H9 (cell line): ENCODE data around the gene PLCB1. TPM values are rescaled to one million over a fixed set of nuclear protein-coding genes. Genes with fewer than 3 reads are reported as not detected.

Experiments used
- DNase-seq: peaks from one replicate; pipeline ENCODE4 v3.0.0-alpha.2; 2017
- H2AFZ ChIP-seq: one replicate; pipeline ENCODE4 v1.6.1; 2013; ENCODE audit warnings: mild to moderate bottlenecking, low read length, control low read depth, moderate library complexity
- H2AK5ac ChIP-seq: 2 replicates; pipeline ENCODE4 v1.6.1; 2013; ENCODE audit warnings: low read length, control low read depth, mixed read lengths; ENCODE audit not compliant: insufficient read length
- H2BK120ac ChIP-seq: one replicate; pipeline ENCODE4 v1.6.1; 2013; ENCODE audit warnings: low read depth, mild to moderate bottlenecking, low read length, control low read depth, inconsistent platforms; ENCODE audit not compliant: poor library complexity, severe bottlenecking
- H2BK12ac ChIP-seq: 2 replicates; pipeline ENCODE4 v1.6.1; 2013; ENCODE audit warnings: low read length, control low read depth, mixed read lengths, low read depth; ENCODE audit not compliant: insufficient read length
- H2BK15ac ChIP-seq: 2 replicates; pipeline ENCODE4 v1.6.1; 2013; ENCODE audit warnings: low read depth, low read length, control low read depth
- H2BK20ac ChIP-seq: one replicate; pipeline ENCODE4 v1.6.1; 2013; ENCODE audit warnings: low read depth, mild to moderate bottlenecking, low read length, control low read depth, inconsistent platforms; ENCODE audit not compliant: poor library complexity, severe bottlenecking
- H2BK5ac ChIP-seq: 2 replicates; pipeline ENCODE4 v1.6.1; 2013; ENCODE audit warnings: low read length, control low read depth, mixed read lengths; ENCODE audit not compliant: insufficient read length
- H3K14ac ChIP-seq: 2 replicates; pipeline ENCODE4 v1.6.1; 2013; ENCODE audit warnings: low read length, control low read depth; ENCODE audit not compliant: insufficient read depth
- H3K18ac ChIP-seq: 2 replicates; pipeline ENCODE4 v1.6.1; 2013; ENCODE audit warnings: low read depth, mild to moderate bottlenecking, mixed read lengths, low read length, control low read depth; ENCODE audit not compliant: insufficient read length
- H3K23ac ChIP-seq: 2 replicates; pipeline ENCODE4 v1.6.1; 2013; ENCODE audit warnings: low read length, control low read depth, mixed read lengths, low read depth; ENCODE audit not compliant: insufficient read length
- H3K23me2 ChIP-seq: 2 replicates; pipeline ENCODE4 v1.6.1; 2013; ENCODE audit warnings: low read depth, mild to moderate bottlenecking, mixed read lengths, low read length, control low read depth; ENCODE audit not compliant: insufficient read length, poor library complexity, severe bottlenecking
- H3K27ac ChIP-seq: 2 replicates; pipeline ENCODE4 v1.5.1; 2013; ENCODE audit warnings: low read length, control low read depth, mixed read lengths, low read depth; ENCODE audit not compliant: insufficient read length
- H3K27me3 ChIP-seq: 2 replicates; pipeline ENCODE4 v1.6.1; 2013; ENCODE audit warnings: low read length, control low read depth, inconsistent platforms; ENCODE audit not compliant: insufficient read depth
- H3K4ac ChIP-seq: 2 replicates; pipeline ENCODE4 v1.6.1; 2013; ENCODE audit warnings: low read depth, mild to moderate bottlenecking, control low read depth, inconsistent platforms, low read length, moderate library complexity
- H3K4me1 ChIP-seq: 2 replicates; pipeline ENCODE4 v1.6.1; 2013; ENCODE audit warnings: low read length, control low read depth, inconsistent platforms; ENCODE audit not compliant: insufficient read depth
- H3K4me2 ChIP-seq: 2 replicates; pipeline ENCODE4 v1.6.1; 2013; ENCODE audit warnings: low read length, control low read depth, mixed read lengths; ENCODE audit not compliant: insufficient read length, insufficient read depth
- H3K56ac ChIP-seq: 2 replicates; pipeline ENCODE4 v1.6.1; 2013; ENCODE audit warnings: low read depth, mild to moderate bottlenecking, mixed read lengths, low read length, control low read depth; ENCODE audit not compliant: insufficient read length
- H3K79me1 ChIP-seq: 2 replicates; pipeline ENCODE4 v1.6.1; 2013; ENCODE audit warnings: low read depth, mild to moderate bottlenecking, moderate library complexity, low read length, control low read depth, inconsistent platforms; ENCODE audit not compliant: insufficient read depth, poor library complexity, severe bottlenecking
- H3K79me2 ChIP-seq: 2 replicates; pipeline ENCODE4 v1.6.1; 2013; ENCODE audit warnings: low read length, control low read depth, inconsistent platforms; ENCODE audit not compliant: insufficient read depth
- H3K9ac ChIP-seq: 2 replicates; pipeline ENCODE4 v1.6.1; 2013; ENCODE audit warnings: low read length, control low read depth, mixed read lengths; ENCODE audit not compliant: insufficient read length; ENCODE audit errors: extremely low read depth
- H3K9me3 ChIP-seq: one replicate; pipeline ENCODE4 v1.6.1; 2013; ENCODE audit warnings: low read depth, low read length, inconsistent platforms; ENCODE audit not compliant: control insufficient read depth
- H3T11ph ChIP-seq: one replicate; pipeline ENCODE4 v1.6.1; 2013; ENCODE audit warnings: mild to moderate bottlenecking, low read length, control low read depth, inconsistent platforms
- H4K20me1 ChIP-seq: one replicate; pipeline ENCODE4 v1.6.1; 2013; ENCODE audit not compliant: control insufficient read depth, insufficient read length, insufficient read depth
- H4K5ac ChIP-seq: 2 replicates; pipeline ENCODE4 v1.6.1; 2013; ENCODE audit warnings: low read depth, mild to moderate bottlenecking, mixed read lengths, low read length, control low read depth; ENCODE audit not compliant: insufficient read length
- H4K8ac ChIP-seq: replicated peaks from 2 replicates; pipeline ENCODE4 v1.6.1; 2013; ENCODE audit warnings: low read length, control low read depth, mixed read lengths, low read depth; ENCODE audit not compliant: insufficient read length
- H4K91ac ChIP-seq: 2 replicates; pipeline ENCODE4 v1.6.1; 2013; ENCODE audit warnings: low read depth, mild to moderate bottlenecking, moderate library complexity, mixed read lengths, low read length, control low read depth; ENCODE audit not compliant: insufficient read length
- H3K27ac Mint-ChIP-seq, 3 experiments: 2 replicates in 2 of 3; 3 replicates in 1 of 3; pipeline ENCODE4 v1.8.0; 2020 to 2021; ENCODE audit warnings: mixed read lengths in 3 of 3, mild to moderate bottlenecking in 1 of 3, moderate library complexity in 1 of 3
- H3K27me3 Mint-ChIP-seq: 2 replicates; pipeline ENCODE4 v1.8.0; 2021; ENCODE audit warnings: low read depth, mild to moderate bottlenecking, moderate library complexity, mixed read lengths
- H3K36me3 Mint-ChIP-seq, 3 experiments: 2 replicates in 2 of 3; 3 replicates in 1 of 3; pipeline ENCODE4 v1.8.0; 2020 to 2021; ENCODE audit warnings: low read depth in 3 of 3, mixed read lengths in 3 of 3; ENCODE audit not compliant: insufficient read depth in 1 of 3
- H3K4me1 Mint-ChIP-seq, 2 experiments: 2 replicates each; pipeline ENCODE4 v1.8.0; 2020; ENCODE audit warnings: mixed read lengths in 2 of 2
- H3K4me3 Mint-ChIP-seq, 2 experiments: 2 replicates in 1 of 2; 3 replicates in 1 of 2; pipeline ENCODE4 v1.8.0; 2020 to 2021; ENCODE audit warnings: mild to moderate bottlenecking in 2 of 2, mixed read lengths in 2 of 2, moderate library complexity in 1 of 2
- H3K9me3 Mint-ChIP-seq, 2 experiments: 2 replicates in 1 of 2; 3 replicates in 1 of 2; pipeline ENCODE4 v1.8.0; 2020; ENCODE audit warnings: mild to moderate bottlenecking in 2 of 2, mixed read lengths in 2 of 2, moderate library complexity in 1 of 2
- WGBS: extraction: QIAGEN DNeasy Blood & Tissue Kit; methylation state at CpG from one replicate; pipeline ENCODE4 v1.1.7; 2013; ENCODE audit warnings: missing lambda C conversion rate, low lambda C conversion rate, mixed read lengths; ENCODE audit not compliant: insufficient read length; ENCODE audit errors: extremely low coverage; 5-methylcytosine and 5-hydroxymethylcytosine counted together
- total RNA-seq: library from RNA; stranded (reverse); gene quantifications from 2 replicates; pipeline ENCODE4 v1.2.1, GENCODE V29; 2021
- TF ChIP-seq, protein P1 (sequence below): fragments of 200-600 bp; sonication (generic); conservative IDR thresholded peaks from 3 replicates; pipeline ENCODE4 v1.8.0; 2021; ENCODE audit warnings: antibody characterized with exemption, mild to moderate bottlenecking

Gene PLCB1
- total RNA-seq, 1 experiment from 2014 or later: 11.5 TPM

DNA sequence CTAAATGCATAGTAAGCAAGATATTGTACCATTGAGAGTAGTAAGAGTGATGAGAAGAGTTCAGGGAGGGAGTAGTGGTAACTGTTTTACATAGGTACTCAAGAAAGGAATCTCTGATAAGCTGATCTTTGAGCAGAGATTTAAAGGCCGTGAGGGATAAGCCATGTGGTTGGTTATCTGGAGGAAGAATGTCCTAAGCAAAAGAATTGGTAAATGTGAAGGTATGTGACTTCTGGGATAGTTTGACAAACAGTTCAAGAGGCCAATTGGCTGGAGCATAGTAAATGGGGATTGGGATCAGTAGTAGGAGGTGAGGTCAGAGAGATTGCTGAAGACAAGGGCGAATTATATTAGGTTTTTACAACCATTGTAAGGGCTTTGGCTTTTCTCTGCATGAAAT is 40.1 kb downstream of the PLCB1 start:
- TF ChIP-seq, protein P1, sequence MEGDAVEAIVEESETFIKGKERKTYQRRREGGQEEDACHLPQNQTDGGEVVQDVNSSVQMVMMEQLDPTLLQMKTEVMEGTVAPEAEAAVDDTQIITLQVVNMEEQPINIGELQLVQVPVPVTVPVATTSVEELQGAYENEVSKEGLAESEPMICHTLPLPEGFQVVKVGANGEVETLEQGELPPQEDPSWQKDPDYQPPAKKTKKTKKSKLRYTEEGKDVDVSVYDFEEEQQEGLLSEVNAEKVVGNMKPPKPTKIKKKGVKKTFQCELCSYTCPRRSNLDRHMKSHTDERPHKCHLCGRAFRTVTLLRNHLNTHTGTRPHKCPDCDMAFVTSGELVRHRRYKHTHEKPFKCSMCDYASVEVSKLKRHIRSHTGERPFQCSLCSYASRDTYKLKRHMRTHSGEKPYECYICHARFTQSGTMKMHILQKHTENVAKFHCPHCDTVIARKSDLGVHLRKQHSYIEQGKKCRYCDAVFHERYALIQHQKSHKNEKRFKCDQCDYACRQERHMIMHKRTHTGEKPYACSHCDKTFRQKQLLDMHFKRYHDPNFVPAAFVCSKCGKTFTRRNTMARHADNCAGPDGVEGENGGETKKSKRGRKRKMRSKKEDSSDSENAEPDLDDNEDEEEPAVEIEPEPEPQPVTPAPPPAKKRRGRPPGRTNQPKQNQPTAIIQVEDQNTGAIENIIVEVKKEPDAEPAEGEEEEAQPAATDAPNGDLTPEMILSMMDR: no peak
- H2BK5ac ChIP-seq: no peak overlapping the region

More for the DNA sequence above, 40.1 kb downstream of the PLCB1 start:
- no peaks in the 10 kb centered on the region for H4K20me1 ChIP-seq
- no peaks in the 10 kb centered on the region for H3K27me3 ChIP-seq
- no peaks in the 10 kb centered on the region for H3K23me2 ChIP-seq
- H2BK20ac ChIP-seq: no peak overlapping the region
- H4K5ac ChIP-seq: no peak overlapping the region
- H4K8ac ChIP-seq: no peak overlapping the region
- no peaks in the 10 kb centered on the region for H3K79me1 ChIP-seq
- Mint-ChIP-seq H3K27me3 (no peaks in the 10 kb centered on the region), H3K27ac (no peak overlapping the region), H3K4me3 (no peak overlapping the region), H3K4me1 (peaks cover 5 to 7% of the 10 kb centered on the region in 2 experiments), H3K36me3 (no peaks in the 10 kb centered on the region), H3K9me3 (no peaks in the 10 kb centered on the region)
- no peak overlapping the region for H3K14ac ChIP-seq
- H3K27ac ChIP-seq: no peak overlapping the region
- H2AFZ ChIP-seq: no peak overlapping the region
- no peak overlapping the region for H4K91ac ChIP-seq
- no peak overlapping the region for H2BK120ac ChIP-seq
- no peaks in the 10 kb centered on the region for H3K79me2 ChIP-seq
- no peak overlapping the region for H3K4me2 ChIP-seq
- no peak for DNase-seq
- H3K56ac ChIP-seq: no peak overlapping the region
- no peaks in the 10 kb centered on the region for H3K9me3 ChIP-seq
- no peak overlapping the region for H2BK12ac ChIP-seq
- no peaks in the 10 kb centered on the region for H3K4me1 ChIP-seq
- no peak overlapping the region for H3K23ac ChIP-seq
- H3K18ac ChIP-seq: no peak overlapping the region
- H3T11ph ChIP-seq: no peak overlapping the region
- no peak overlapping the region for H2AK5ac ChIP-seq
- H3K4ac ChIP-seq: no peak overlapping the region
- H3K9ac ChIP-seq: no peak overlapping the region
- no CpG with 5 or more reads among the region's 2 CpGs for WGBS
- H2BK15ac ChIP-seq: no peak overlapping the region
